GM12873 (cell line): Measurements from ENCODE around the gene SGMS1.

Experiments
- TF ChIP-seq, protein P1 (sequence below): IDR thresholded peaks from 2 replicates; pipeline ENCODE4 v1.5.1; 2012; ENCODE audit warnings: low read depth, mild to moderate bottlenecking, moderate library complexity, low read length, control low read depth; ENCODE audit not compliant: insufficient read depth; ENCODE audit errors: missing control alignments

The SGMS1 gene

DNA sequence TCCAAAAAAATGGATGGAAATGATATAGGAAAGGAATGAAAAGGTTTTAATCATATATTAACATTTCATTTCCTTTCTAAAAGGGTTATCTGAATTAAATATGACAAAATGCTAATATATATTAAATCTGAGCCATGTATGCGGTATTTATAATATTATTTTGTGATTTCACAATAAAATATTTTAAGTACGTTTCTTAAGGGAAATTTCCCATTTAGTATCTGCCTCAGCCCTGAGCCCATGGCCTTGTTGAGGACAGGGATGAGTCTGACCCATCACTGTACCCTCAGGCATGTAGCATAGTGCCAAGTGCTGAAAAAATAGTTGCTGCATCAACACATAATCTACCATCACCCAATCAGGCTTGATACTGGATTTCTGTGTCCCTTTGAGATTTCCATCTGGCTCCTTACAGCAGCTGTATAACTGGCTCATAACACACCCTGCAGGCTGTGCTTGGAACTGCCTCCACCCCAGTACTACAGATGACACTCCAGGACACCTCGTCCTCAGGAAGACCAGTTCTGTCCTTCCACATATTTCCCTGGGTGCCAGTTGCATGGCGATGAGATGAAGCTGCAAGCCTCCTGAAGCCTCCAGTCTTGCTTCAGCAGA lies 313.1 kb downstream of the SGMS1 start:
- TF ChIP-seq, protein P1, sequence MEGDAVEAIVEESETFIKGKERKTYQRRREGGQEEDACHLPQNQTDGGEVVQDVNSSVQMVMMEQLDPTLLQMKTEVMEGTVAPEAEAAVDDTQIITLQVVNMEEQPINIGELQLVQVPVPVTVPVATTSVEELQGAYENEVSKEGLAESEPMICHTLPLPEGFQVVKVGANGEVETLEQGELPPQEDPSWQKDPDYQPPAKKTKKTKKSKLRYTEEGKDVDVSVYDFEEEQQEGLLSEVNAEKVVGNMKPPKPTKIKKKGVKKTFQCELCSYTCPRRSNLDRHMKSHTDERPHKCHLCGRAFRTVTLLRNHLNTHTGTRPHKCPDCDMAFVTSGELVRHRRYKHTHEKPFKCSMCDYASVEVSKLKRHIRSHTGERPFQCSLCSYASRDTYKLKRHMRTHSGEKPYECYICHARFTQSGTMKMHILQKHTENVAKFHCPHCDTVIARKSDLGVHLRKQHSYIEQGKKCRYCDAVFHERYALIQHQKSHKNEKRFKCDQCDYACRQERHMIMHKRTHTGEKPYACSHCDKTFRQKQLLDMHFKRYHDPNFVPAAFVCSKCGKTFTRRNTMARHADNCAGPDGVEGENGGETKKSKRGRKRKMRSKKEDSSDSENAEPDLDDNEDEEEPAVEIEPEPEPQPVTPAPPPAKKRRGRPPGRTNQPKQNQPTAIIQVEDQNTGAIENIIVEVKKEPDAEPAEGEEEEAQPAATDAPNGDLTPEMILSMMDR: peak; percentile 77

DNA sequence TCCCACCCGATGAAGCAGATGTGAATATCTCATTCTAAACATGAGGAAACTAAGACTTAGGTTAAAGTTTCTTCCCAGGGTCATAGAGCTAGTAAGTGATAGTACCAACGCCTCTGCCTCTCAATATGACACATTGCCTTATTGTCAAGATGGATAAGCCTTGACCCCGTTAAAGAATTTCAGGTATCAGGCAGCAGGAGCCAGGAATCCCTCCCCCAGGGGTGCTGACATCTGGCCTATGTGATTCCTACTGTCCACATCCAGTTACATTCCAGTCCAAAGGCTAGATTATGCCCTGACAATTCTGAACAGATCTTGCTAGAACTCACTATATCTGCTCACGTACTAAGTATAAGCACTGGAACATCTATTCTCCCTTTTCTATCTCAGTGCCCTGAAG lies 314.4 kb downstream of the SGMS1 start:
- TF ChIP-seq, protein P1: no peak

DNA sequence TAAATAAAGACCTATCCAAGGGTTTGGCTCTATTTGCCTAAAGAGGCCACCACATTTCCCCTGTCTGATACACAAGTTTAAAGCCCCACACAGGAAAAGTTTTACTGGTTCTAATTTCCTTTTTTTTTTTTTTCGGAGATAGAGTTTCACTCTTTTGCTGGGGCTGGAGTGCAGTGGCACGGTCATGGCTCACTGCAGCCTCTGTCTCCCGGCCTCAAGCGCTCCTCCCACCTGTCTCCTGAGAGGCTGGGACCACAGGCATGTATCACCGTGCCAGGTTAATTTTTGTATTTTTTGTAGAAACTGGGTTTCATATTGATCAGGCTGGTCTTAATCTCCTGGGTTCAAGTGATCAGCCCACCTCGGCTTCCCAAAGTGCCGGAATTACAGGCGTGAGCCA lies 319.1 kb downstream of the SGMS1 start:
- TF ChIP-seq, protein P1: no peak

DNA sequence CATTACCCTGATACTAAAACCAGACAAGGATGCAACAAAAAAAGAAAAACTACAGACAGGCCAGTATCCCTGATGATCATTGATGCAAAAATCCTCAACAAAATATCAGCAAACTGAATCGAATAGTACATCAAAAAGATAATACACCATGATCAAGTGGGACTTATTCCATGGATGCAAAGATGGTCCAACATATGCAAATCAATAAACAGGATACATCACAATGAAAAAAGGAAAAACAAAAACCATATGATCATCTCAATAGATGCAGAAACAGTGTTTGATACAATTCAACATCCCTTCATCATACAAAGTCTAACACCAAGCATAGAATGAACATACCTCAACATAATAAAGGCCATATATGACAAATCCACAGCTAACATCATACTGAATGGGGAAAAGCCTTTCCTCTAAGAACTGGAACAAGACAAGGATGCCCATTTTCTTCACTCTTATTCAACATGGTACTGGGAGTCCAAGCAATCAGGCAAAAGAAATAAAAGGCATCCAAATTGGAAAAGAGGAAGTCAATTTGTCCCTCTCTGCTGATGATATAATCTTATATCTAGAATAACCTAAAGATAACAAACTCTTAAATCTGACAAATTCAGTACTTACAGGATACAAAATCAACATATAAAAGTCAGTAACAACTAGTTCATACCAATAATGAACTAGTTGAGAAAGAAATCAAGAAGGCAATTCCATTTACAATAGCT lies 323.6 kb downstream of the SGMS1 start:
- TF ChIP-seq, protein P1: no peak

DNA sequence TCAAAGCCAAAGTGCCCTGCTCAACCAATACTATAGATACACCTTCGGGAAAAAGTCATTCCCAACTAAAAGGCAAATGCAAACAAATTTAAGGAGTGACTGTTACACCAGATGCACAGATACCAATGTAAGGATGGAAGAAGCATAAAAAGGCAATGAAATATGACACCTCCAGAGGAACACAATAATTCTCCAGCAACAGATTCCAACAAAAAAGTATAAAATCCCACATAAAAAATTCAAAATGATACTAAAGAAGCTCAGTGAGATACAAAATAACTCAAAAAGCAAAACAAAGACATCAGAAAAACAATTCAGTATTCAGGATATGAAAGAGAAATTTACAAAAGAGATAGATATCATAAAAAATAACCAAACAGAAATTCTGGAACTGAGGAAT lies 328.4 kb downstream of the SGMS1 start:
- TF ChIP-seq, protein P1: no peak

DNA sequence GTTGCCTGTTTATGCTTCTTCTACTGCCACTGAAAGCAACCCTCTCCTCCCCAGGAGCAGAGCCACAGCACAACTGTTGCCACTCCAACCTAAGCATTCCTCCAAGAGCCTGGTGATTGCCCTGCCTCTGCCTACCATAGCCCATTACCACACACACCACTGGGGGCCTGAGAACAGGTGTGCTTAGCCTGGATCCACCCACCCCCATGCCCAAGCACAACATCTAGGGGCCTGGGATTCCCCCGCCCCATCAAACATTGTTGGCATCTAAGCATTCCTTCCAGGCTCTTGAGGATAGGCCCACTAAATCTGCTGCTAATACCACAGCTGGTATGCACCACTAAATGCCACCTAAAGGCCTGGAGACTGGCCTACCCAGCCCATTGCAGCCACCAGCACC lies 329.2 kb downstream of the SGMS1 start:
- TF ChIP-seq, protein P1: no peak

DNA sequence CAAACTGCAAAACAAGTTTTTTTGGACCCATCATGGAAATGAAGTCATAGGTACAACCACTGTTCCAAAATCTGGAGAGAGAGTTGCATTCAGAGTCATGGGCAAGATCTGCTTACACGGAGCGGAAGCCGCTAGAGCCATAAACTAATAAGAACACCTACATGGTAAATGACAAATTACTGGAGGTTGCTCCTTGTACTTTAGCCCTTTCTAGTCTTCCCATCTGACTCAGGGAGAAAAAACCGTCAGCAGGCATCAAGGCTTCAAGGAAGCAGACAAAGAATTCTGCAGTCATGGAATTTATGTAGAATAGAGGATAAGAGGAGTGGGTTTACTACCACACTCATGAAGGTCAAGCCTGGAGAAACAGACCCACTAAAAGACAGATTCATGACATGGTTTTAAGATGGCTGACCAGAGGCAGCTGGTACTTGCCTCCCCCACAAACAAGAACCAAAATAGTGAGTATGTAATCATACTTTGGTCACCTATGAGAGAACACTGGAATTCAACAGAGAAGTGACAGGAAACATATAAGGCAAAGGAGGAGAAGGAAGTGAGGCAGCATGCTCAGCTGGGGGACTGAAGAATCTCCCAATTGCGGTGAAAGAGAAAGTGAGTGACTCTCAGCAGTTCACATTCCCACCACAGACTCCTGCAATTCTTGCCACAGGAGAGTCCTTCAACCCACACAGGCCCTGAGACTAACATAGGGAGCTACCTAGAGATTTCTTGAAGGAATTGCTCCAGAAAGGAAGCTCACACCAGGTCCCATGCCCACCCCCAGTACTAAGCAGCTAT lies 330.0 kb downstream of the SGMS1 start:
- TF ChIP-seq, protein P1: no peak
